ENCODE data around the gene PTH.
A peak's percentile ranks its signal among the peaks of the same experiment; 100 is the strongest.

The PTH gene

GRCh38 chr11:13462311-13462900 is 33.4 kb downstream of the PTH start (continued):
- TF ChIP-seq ZNF513 (tag by site-specific recombination; IDR thresholded peaks at IDR 0.05) (peak; percentile 74), GLI4 (tag by site-specific recombination; IDR thresholded peaks at IDR 0.05) (no peak), FEZF1 (tag by site-specific recombination; IDR thresholded peaks at IDR 0.05) (no peak), ZBTB10 (tag by site-specific recombination; IDR thresholded peaks at IDR 0.05) (no peak)

- H3K4me3 ChIP-seq (ENCODE audit: low read depth, low read length) = no peak overlapping the region
- ChIA-PET CTCF (interaction anchor here (0.6 to 0.9 kb wide), 2 partner anchors 49 to 125 kb away, joined by 3 read pairs; no protein-coding TSS in a partner anchor), POLR2A (interaction anchor here (0.7 kb wide), 1 partner anchor 18 kb away, joined by 3 read pairs; no protein-coding TSS in a partner anchor)
- peaks cover 0 to 5% of the 10 kb centered on the region in 2 experiments; a peak in 1 of 3 replicates for H3K36me3 ChIP-seq (ENCODE audit: control insufficient read depth in 2 of 2, insufficient read depth in 1 of 2, low read length in 2 of 2)
- H3K4me1 ChIP-seq (ENCODE audit: control insufficient read depth, insufficient read depth, low read length) = no peaks in the 10 kb centered on the region
- no peak for TF ChIP-seq HIC1 (tag by site-specific recombination; IDR thresholded peaks at IDR 0.05)
- no peak for TF ChIP-seq ZNF10 (tag by site-specific recombination; IDR thresholded peaks at IDR 0.05)
- no peak for TF ChIP-seq ZBTB26 (tag by site-specific recombination; optimal IDR thresholded peaks at IDR 0.05)
- TF ChIP-seq ELK4 (IDR thresholded peaks at IDR 0.05; ENCODE audit: borderline replicate concordance, low read depth, low read length) = no peak
- TF ChIP-seq ZNF16 (tag by site-specific recombination; IDR thresholded peaks at IDR 0.05; ENCODE audit: low read depth) = no peak
- TF ChIP-seq IKZF3 (tag by site-specific recombination; IDR thresholded peaks at IDR 0.05) = no peak
- TF ChIP-seq ZNF548 (tag by site-specific recombination; IDR thresholded peaks at IDR 0.05) = no peak
- TF ChIP-seq ZNF433 (tag by site-specific recombination; IDR thresholded peaks at IDR 0.05; ENCODE audit: low read depth) = no peak
- TF ChIP-seq ZNF335 (tag by site-specific recombination; conservative IDR thresholded peaks at IDR 0.05) = no peak
- no peak for TF ChIP-seq ZNF555 (tag by site-specific recombination; conservative IDR thresholded peaks at IDR 0.05)
- no peak for TF ChIP-seq ZFHX2 (tag by site-specific recombination; conservative IDR thresholded peaks at IDR 0.05)
- no peak for TF ChIP-seq ZNF768 (tag by site-specific recombination; IDR thresholded peaks at IDR 0.05)
- TF ChIP-seq KLF16 (tag by site-specific recombination; IDR thresholded peaks at IDR 0.05) = no peak
- no peak for TF ChIP-seq ZNF280D (tag by site-specific recombination; IDR thresholded peaks at IDR 0.05)
- no peak for TF ChIP-seq ZBTB6 (tag by site-specific recombination; IDR thresholded peaks at IDR 0.05)
- H3K9me3 ChIP-seq (ENCODE audit: control insufficient read depth, insufficient read depth, low read depth, low read length) = no peaks in the 10 kb centered on the region
- H3K27ac ChIP-seq (ENCODE audit: extremely low read depth, low read depth, low read length) = no peak overlapping the region
These were observed 34.5 kb downstream of the PTH start for GRCh38 chr11:13461291-13461690.

Measured in HEK293 (cell line).